H1 (cell line): ENCODE results near the gene TKFC. TPM values are rescaled to one million over a fixed set of nuclear protein-coding genes. Genes with fewer than 3 reads are reported as not detected.

ENCODE experiments used
- CTCF ChIA-PET: fragments of 300-600 bp; sonication (Branson Sonifier 250); formaldehyde crosslinking; loops from one replicate; lab custom pipeline; 2021; ENCODE audit not compliant: partially characterized antibody; lab: Charles Lee
- POLR2A ChIA-PET: fragments of 300-600 bp; sonication (Branson Sonifier 250); formaldehyde crosslinking; loops from one replicate; lab custom pipeline; 2021; ENCODE audit warnings: inconsistent platforms; ENCODE audit not compliant: partially characterized antibody; lab: Charles Lee
- DNase-seq, 2 experiments: peaks; one replicate each; pipeline versions ENCODE4 v3.0.0 to v3.0.0-alpha.2; 2010 to 2022; ENCODE audit warnings: low spot score in 2 of 2, low read depth in 1 of 2, mixed read lengths in 1 of 2
- FAIRE-seq: peaks from 2 replicates; lab custom pipeline; 2011; peaks lifted over from hg19 to GRCh38; lab: Jason Lieb, UNC
- H2AFZ ChIP-seq: 2 replicates; pipeline ENCODE4 v1.8.1; 2012; ENCODE audit warnings: low read length, inconsistent platforms
- H2AK5ac ChIP-seq: 2 replicates; pipeline ENCODE4 v1.6.1; 2013; ENCODE audit warnings: low read depth, low read length
- H2BK120ac ChIP-seq: replicated peaks from 2 replicates; pipeline ENCODE3; 2013; ENCODE audit warnings: low read depth, low read length, inconsistent platforms
- H2BK12ac ChIP-seq: 2 replicates; pipeline ENCODE4 v1.6.1; 2013; ENCODE audit warnings: low read depth, low read length
- H2BK15ac ChIP-seq: 2 replicates; pipeline ENCODE4 v1.6.1; 2013; ENCODE audit warnings: low read length
- H2BK20ac ChIP-seq: 2 replicates; pipeline ENCODE4 v1.6.1; 2013; ENCODE audit warnings: low read length
- H2BK5ac ChIP-seq: 2 replicates; pipeline ENCODE4 v1.6.1; 2013; ENCODE audit warnings: low read depth, low read length
- H3K14ac ChIP-seq: 2 replicates; pipeline ENCODE4 v1.6.1; 2013; ENCODE audit warnings: inconsistent platforms; ENCODE audit not compliant: insufficient read length
- H3K18ac ChIP-seq: 2 replicates; pipeline ENCODE4 v1.6.1; 2013; ENCODE audit warnings: low read length; ENCODE audit errors: extremely low read depth
- H3K23ac ChIP-seq: 2 replicates; pipeline ENCODE4 v1.6.1; 2013; ENCODE audit warnings: inconsistent platforms; ENCODE audit not compliant: insufficient read length
- H3K23me2 ChIP-seq: 2 replicates; pipeline ENCODE4 v1.6.1; 2013; ENCODE audit warnings: low read depth, low read length
- H3K27ac ChIP-seq: 2 replicates; pipeline ENCODE4 v1.6.1; 2011; ENCODE audit warnings: low read depth, low read length, inconsistent platforms
- H3K27me3 ChIP-seq, 4 experiments: replicated peaks in 1 of 4; 1 replicate in 1 of 4; 2 replicates in 3 of 4; pipeline versions ENCODE4 v1.6.1 to v1.8.1; 2011 to 2013; ENCODE audit warnings: low read length in 3 of 4, mild to moderate bottlenecking in 3 of 4, inconsistent platforms in 2 of 4, mixed read lengths in 2 of 4, moderate library complexity in 1 of 4; ENCODE audit not compliant: control insufficient read depth in 3 of 4, insufficient read depth in 3 of 4; ENCODE audit errors: extremely low read depth in 1 of 4
- H3K36me3 ChIP-seq, 4 experiments: 2 replicates each; pipeline versions ENCODE4 v1.6.1 to v1.8.1; 2011 to 2013; ENCODE audit warnings: mild to moderate bottlenecking in 4 of 4, low read length in 3 of 4, moderate library complexity in 2 of 4, control low read depth in 1 of 4, inconsistent platforms in 1 of 4; ENCODE audit not compliant: insufficient read depth in 4 of 4, control insufficient read depth in 2 of 4
- H3K4ac ChIP-seq: replicated peaks from 2 replicates; pipeline ENCODE3; 2013; ENCODE audit warnings: low read length, low read depth, mixed read lengths, inconsistent platforms; ENCODE audit not compliant: insufficient read length
- H3K4me1 ChIP-seq, 4 experiments: replicated peaks in 1 of 4; 1 replicate in 1 of 4; 2 replicates in 3 of 4; pipeline versions ENCODE4 v1.6.1 to v1.8.1; 2011 to 2013; ENCODE audit warnings: low read length in 3 of 4, inconsistent platforms in 2 of 4, mixed read lengths in 1 of 4; ENCODE audit not compliant: insufficient read depth in 4 of 4, control insufficient read depth in 3 of 4
- H3K4me2 ChIP-seq, 2 experiments: 2 replicates each; pipeline versions ENCODE4 v1.6.1 to v1.8.1; 2011 to 2013; ENCODE audit warnings: low read depth in 2 of 2, low read length in 2 of 2, control low read depth in 1 of 2, inconsistent platforms in 1 of 2, mild to moderate bottlenecking in 1 of 2; ENCODE audit not compliant: insufficient read depth in 1 of 2
- H3K4me3 ChIP-seq, 4 experiments: fragments of 200-600, 300-600 bp in 1 of 4; sonication (generic), shearing (Covaris generic), sonication (Bioruptor Twin) in 1 of 4; 2 replicates each; pipeline versions ENCODE4 v1.5.1 to v1.8.1; 2011 to 2016; ENCODE audit warnings: low read length in 4 of 4, low read depth in 3 of 4, control low read depth in 2 of 4, inconsistent platforms in 2 of 4, mild to moderate bottlenecking in 2 of 4, mixed read lengths in 1 of 4, moderate library complexity in 1 of 4; ENCODE audit not compliant: insufficient read depth in 2 of 4; ENCODE audit errors: extremely low read depth in 1 of 4
- H3K56ac ChIP-seq: replicated peaks from 2 replicates; pipeline ENCODE3; 2013; ENCODE audit warnings: low read depth, mild to moderate bottlenecking, mixed read lengths, low read length, inconsistent platforms; ENCODE audit not compliant: insufficient read length
- H3K79me1 ChIP-seq: 2 replicates; pipeline ENCODE4 v1.6.1; 2013; ENCODE audit warnings: low read depth, low read length, control low read depth
- H3K79me2 ChIP-seq, 2 experiments: 2 replicates each; pipeline versions ENCODE4 v1.6.1 to v1.8.1; 2012 to 2013; ENCODE audit warnings: low read length in 2 of 2, mild to moderate bottlenecking in 2 of 2, inconsistent platforms in 1 of 2; ENCODE audit not compliant: insufficient read depth in 2 of 2, control insufficient read depth in 1 of 2
- H3K9ac ChIP-seq, 4 experiments: replicated peaks in 1 of 4; 1 replicate in 1 of 4; 2 replicates in 3 of 4; pipeline versions ENCODE4 v1.6.1 to v1.8.1; 2011 to 2013; ENCODE audit warnings: low read depth in 3 of 4, low read length in 3 of 4, control low read depth in 2 of 4, mild to moderate bottlenecking in 2 of 4, moderate library complexity in 2 of 4, inconsistent platforms in 1 of 4; ENCODE audit errors: extremely low read depth in 1 of 4
- H3K9me3 ChIP-seq, 2 experiments: 2 replicates each; pipeline versions ENCODE4 v1.6.1 to v1.8.1; 2012 to 2013; ENCODE audit warnings: mild to moderate bottlenecking in 2 of 2, moderate library complexity in 2 of 2, control low read depth in 1 of 2, inconsistent platforms in 1 of 2, low read depth in 1 of 2, low read length in 1 of 2, mixed read lengths in 1 of 2; ENCODE audit not compliant: insufficient read depth in 2 of 2
- H4K20me1 ChIP-seq, 2 experiments: replicated peaks in 1 of 2; 2 replicates each; pipeline versions ENCODE3 to v1.8.1; 2011 to 2013; ENCODE audit warnings: inconsistent platforms in 2 of 2, low read length in 2 of 2, mild to moderate bottlenecking in 1 of 2; ENCODE audit not compliant: insufficient read depth in 2 of 2, control insufficient read depth in 1 of 2
- H4K5ac ChIP-seq: 2 replicates; pipeline ENCODE4 v1.6.1; 2013; ENCODE audit warnings: low read length, low read depth, mixed read lengths, inconsistent platforms; ENCODE audit not compliant: insufficient read length
- H4K8ac ChIP-seq: 2 replicates; pipeline ENCODE4 v1.8.0; 2013; ENCODE audit warnings: mild to moderate bottlenecking, moderate library complexity, low read length, inconsistent platforms; ENCODE audit not compliant: insufficient read depth; ENCODE audit errors: extremely low read depth
- H4K91ac ChIP-seq: replicated peaks from 2 replicates; pipeline ENCODE3; 2013; ENCODE audit warnings: low read length, mixed read lengths, inconsistent platforms; ENCODE audit not compliant: insufficient read length
- CBX8 ChIP-seq: fragments of 300-800, 300-1000 bp; sonication (generic); IDR thresholded peaks from 2 replicates; pipeline ENCODE4 v1.7.1; 2016; ENCODE audit warnings: low read depth, low read length, borderline replicate concordance
- CTBP2 ChIP-seq: IDR thresholded peaks from 2 replicates; pipeline ENCODE4 v1.7.0; 2011; ENCODE audit warnings: borderline replicate concordance, mild to moderate bottlenecking, moderate library complexity, mixed read lengths, low read length; ENCODE audit not compliant: insufficient read depth, insufficient read length
- JUN ChIP-seq: IDR thresholded peaks from 2 replicates; pipeline ENCODE4 v1.6.1; 2011; ENCODE audit warnings: low read depth, mild to moderate bottlenecking, improper control_type of control experiment, low read length
- KDM4A ChIP-seq: IDR thresholded peaks from one replicate; pipeline ENCODE4 v1.7.1; 2012; ENCODE audit warnings: low read depth, mild to moderate bottlenecking, moderate library complexity, low read length, inconsistent platforms; ENCODE audit not compliant: severe bottlenecking
- POU5F1 ChIP-seq: IDR thresholded peaks from 2 replicates; pipeline ENCODE4 v1.6.1; 2011; ENCODE audit warnings: low read depth, mild to moderate bottlenecking, low read length, moderate library complexity
- SUZ12 ChIP-seq: fragments of 200-600 bp; sonication (generic); IDR thresholded peaks from 2 replicates; pipeline ENCODE4 v1.6.1; 2012; ENCODE audit warnings: mild to moderate bottlenecking, inconsistent platforms, low read length, moderate library complexity, mixed read lengths
- WGBS, 2 experiments: shearing (Covaris generic) in 1 of 2; methylation state at CpG; one replicate each; pipeline versions ENCODE4 v1.1.6 to v1.1.7; 2013 to 2015; ENCODE audit warnings: low lambda C conversion rate in 2 of 2, mixed read lengths in 2 of 2, inconsistent platforms in 1 of 2, low coverage in 1 of 2, missing lambda C conversion rate in 1 of 2; ENCODE audit not compliant: insufficient replicate concordance in 2 of 2, insufficient coverage in 1 of 2, insufficient read length in 1 of 2; ENCODE audit errors: extremely low coverage in 1 of 2, missing lambda C conversion rate in 1 of 2; 5-methylcytosine and 5-hydroxymethylcytosine counted together
- polyA plus RNA-seq, 7 experiments: library from polyadenylated mRNA; depleted of rRNA in 3 of 7; stranded (reverse) in 5 of 7; unstranded in 2 of 7; fragments of >200 nt in 5 of 7; fragments of 200-250 nt in 2 of 7; gene quantifications; 1 replicate in 5 of 7; 2 replicates in 1 of 7; 4 replicates in 1 of 7; pipeline versions ENCODE4 v1.2.1 to v1.2.3, GENCODE V29; 2011 to 2013; ENCODE audit warnings: missing spikeins in 2 of 7, mixed read lengths in 2 of 7
- total RNA-seq: library from RNA; stranded (reverse); fragmentation: NEBNext Ultra II Directional; extraction: Animal tissue kit (Norgen Biotek cat#: 25700); gene quantifications from 2 replicates; pipeline ENCODE4 v1.2.1, GENCODE V29; 2021

Gene TKFC
- total and polyA plus RNA-seq, 2 of the 8 experiments (the other 6 are each of a cell fraction or from before 2014, with no cell fraction given), result 53.5 to 55.0 TPM

- H4K91ac ChIP-seq, result no peak overlapping the region
- H2AK5ac ChIP-seq, result no peak overlapping the region
- no peak overlapping the region for H4K5ac ChIP-seq
- H3K23me2 ChIP-seq, result no peaks in the 10 kb centered on the region
- H3K9ac ChIP-seq, result no peak overlapping the region
- no peaks in the 10 kb centered on the region for H3K4me1 ChIP-seq
- no peak overlapping the region for H2BK5ac ChIP-seq
- no peaks in the 10 kb centered on the region; the same call in 1 of the 2 replicates for H3K79me1 ChIP-seq
- peaks cover 0 to 13% (median 8%) of the 10 kb centered on the region in 4 experiments; a peak in 6 of 8 replicates for H3K36me3 ChIP-seq
- no peaks in the 10 kb centered on the region for H3K9me3 ChIP-seq
- peaks cover 0 to 8% of the 10 kb centered on the region in 2 experiments for H4K20me1 ChIP-seq
- H2AFZ ChIP-seq, result no peak overlapping the region
- H3K27ac ChIP-seq, result no peak overlapping the region
- TF ChIP-seq SUZ12 (no peak), KDM4A (no peak), POU5F1 (no peak), JUN (no peak), CBX8 (no peak), CTBP2 (no peak)
- TF ChIP-seq, all 59 proteins: peak for 0
- no peak overlapping the region for H3K23ac ChIP-seq
- H3K14ac ChIP-seq, result no peak overlapping the region
- H3K4ac ChIP-seq, result no peak overlapping the region
- CTCF ChIA-PET, result interaction anchor here (0.9 to 7.1 kb wide), 4 partner anchors 13 to 96 kb away, joined by 3 to 80 read pairs (median 29); no protein-coding TSS in a partner anchor
- no peak for FAIRE-seq
- POLR2A ChIA-PET, result interaction anchor here (0.7 to 39.7 kb wide), 4 partner anchors 13 to 1133 kb away, joined by 3 to 1106 read pairs (median 32); partner anchors contain the start of genes CYB561A3, DDB1, TKFC and TMEM138
- H2BK12ac ChIP-seq, result no peak overlapping the region
- 89% methylated on average over 10 of the region's 10 CpGs; no CpG with 5 or more reads in 1 of the 2 experiments for WGBS, 2 experiments
- no peak overlapping the region for H2BK120ac ChIP-seq
- no peak overlapping the region for H2BK20ac ChIP-seq
- H4K8ac ChIP-seq, result no peak overlapping the region
- no peak overlapping the region for H2BK15ac ChIP-seq
- no peaks in the 10 kb centered on the region for H3K27me3 ChIP-seq
- no peak overlapping the region for H3K56ac ChIP-seq
- no peak overlapping the region for H3K4me2 ChIP-seq
- H3K4me3 ChIP-seq, result no peak overlapping the region
- no peak for DNase-seq
- H3K79me2 ChIP-seq, result no peaks in the 10 kb centered on the region
- no peak overlapping the region for H3K18ac ChIP-seq
Observed at GRCh38 chr11:61349916-61350315, 16.9 kb downstream of the TKFC start.
